GM23338 (cell line): ENCODE results near the gene TMEM37. TPM values are rescaled to one million over a fixed set of nuclear protein-coding genes. Genes with fewer than 3 reads are reported as not detected.

Source experiments
- ATAC-seq: fragments of 200-7000 bp; cut with Tn5 transposase; 3 replicates; pipeline ENCODE4 v1.9.1; 2020
- DNase-seq: peaks from one replicate; pipeline ENCODE4 v3.0.0-alpha.2; 2015; ENCODE audit warnings: low spot score
- H2AFZ ChIP-seq: fragments of 200-600 bp; sonication (generic); 2 replicates; pipeline ENCODE4 v1.8.0; 2016; ENCODE audit warnings: antibody characterized with exemption, mild to moderate bottlenecking, moderate library complexity
- H3F3A ChIP-seq: fragments of 200-600 bp; sonication (generic); replicated peaks from 2 replicates; pipeline ENCODE4 v1.8.0; 2017; ENCODE audit warnings: antibody characterized with exemption, mixed run types, low read depth
- H3K27ac ChIP-seq: fragments of 200-600 bp; sonication (generic); 2 replicates; pipeline ENCODE4 v1.6.1; 2016; ENCODE audit warnings: low read depth
- H3K27me3 ChIP-seq: fragments of 200-600 bp; sonication (generic); 2 replicates; pipeline ENCODE4 v1.8.0; 2016; ENCODE audit warnings: mild to moderate bottlenecking, mixed run types, moderate library complexity; ENCODE audit not compliant: insufficient read depth
- H3K36me3 ChIP-seq: fragments of 200-600 bp; sonication (generic); 2 replicates; pipeline ENCODE4 v1.8.0; 2016; ENCODE audit warnings: mild to moderate bottlenecking; ENCODE audit not compliant: insufficient read depth
- H3K4me1 ChIP-seq: fragments of 200-600 bp; sonication (generic); 2 replicates; pipeline ENCODE4 v1.8.0; 2016; ENCODE audit warnings: mild to moderate bottlenecking, moderate library complexity; ENCODE audit not compliant: insufficient read depth
- H3K4me2 ChIP-seq: fragments of 200-600 bp; sonication (generic); 2 replicates; pipeline ENCODE4 v1.7.1; 2017; ENCODE audit warnings: mixed run types
- H3K4me3 ChIP-seq: fragments of 200-600 bp; sonication (generic); 2 replicates; pipeline ENCODE4 v1.6.1; 2016; ENCODE audit warnings: mixed run types
- H3K79me2 ChIP-seq: fragments of 200-600 bp; sonication (generic); replicated peaks from 2 replicates; pipeline ENCODE4 v1.8.0; 2017; ENCODE audit warnings: mild to moderate bottlenecking; ENCODE audit not compliant: insufficient read depth
- H3K9me2 ChIP-seq: fragments of 200-600 bp; sonication (generic); 2 replicates; pipeline ENCODE4 v1.8.0; 2017; ENCODE audit not compliant: insufficient read depth
- H4K20me1 ChIP-seq: fragments of 200-600 bp; sonication (generic); replicated peaks from 2 replicates; pipeline ENCODE4 v1.8.0; 2017; ENCODE audit warnings: mild to moderate bottlenecking; ENCODE audit not compliant: insufficient read depth
- H3K27ac Mint-ChIP-seq: 2 replicates; pipeline ENCODE4 v1.8.0; 2020; ENCODE audit warnings: inconsistent platforms, mild to moderate bottlenecking, moderate library complexity, mixed read lengths
- H3K27me3 Mint-ChIP-seq: 3 replicates; pipeline ENCODE4 v1.8.0; 2022; ENCODE audit warnings: low read depth, mild to moderate bottlenecking, moderate library complexity, mixed read lengths, inconsistent platforms; ENCODE audit not compliant: insufficient read depth, poor library complexity
- H3K36me3 Mint-ChIP-seq: 3 replicates; pipeline ENCODE4 v1.8.0; 2021; ENCODE audit warnings: low read depth, mild to moderate bottlenecking, inconsistent platforms, moderate library complexity, mixed read lengths
- H3K4me1 Mint-ChIP-seq: 3 replicates; pipeline ENCODE4 v1.8.0; 2020; ENCODE audit warnings: mild to moderate bottlenecking, inconsistent platforms, mixed read lengths
- H3K4me3 Mint-ChIP-seq: 3 replicates; pipeline ENCODE4 v1.8.0; 2021; ENCODE audit warnings: moderate library complexity, mild to moderate bottlenecking, inconsistent platforms, mixed read lengths
- H3K9me3 Mint-ChIP-seq: 3 replicates; pipeline ENCODE4 v1.8.0; 2020; ENCODE audit warnings: moderate library complexity, mild to moderate bottlenecking, inconsistent platforms, mixed read lengths
- CREB1 ChIP-seq: fragments of 250-450 bp; sonication (Bioruptor Pico); IDR thresholded peaks from 2 replicates; pipeline ENCODE4 v1.5.0; 2020; ENCODE audit warnings: low read depth, mild to moderate bottlenecking, moderate library complexity
- JUNB ChIP-seq: IDR thresholded peaks from one replicate; pipeline ENCODE4 v1.6.1; 2016; ENCODE audit warnings: antibody characterized with exemption; ENCODE audit not compliant: unreplicated experiment
- NANOG ChIP-seq: IDR thresholded peaks from 2 replicates; pipeline ENCODE4 v1.6.1; 2016; ENCODE audit warnings: antibody characterized with exemption, borderline replicate concordance
- POLR2AphosphoS5 ChIP-seq: IDR thresholded peaks from 2 replicates; pipeline ENCODE4 v1.6.1; 2016; ENCODE audit warnings: antibody characterized with exemption, low read depth
- STAT1 ChIP-seq: IDR thresholded peaks from one replicate; pipeline ENCODE4 v1.6.1; 2016; ENCODE audit warnings: antibody characterized with exemption; ENCODE audit not compliant: unreplicated experiment
- ZNF462 ChIP-seq: fragments of 250-450 bp; sonication (Bioruptor Pico); IDR thresholded peaks from 2 replicates; pipeline ENCODE4 v1.5.0; 2020; ENCODE audit warnings: mild to moderate bottlenecking, moderate library complexity
- polyA plus RNA-seq: library from polyadenylated mRNA; unstranded; fragments of >200 nt; fragmentation: Nextera tagmentation; extraction: Ambion mirVana; gene quantifications from 2 replicates; pipeline ENCODE4 v1.2.1, GENCODE V29; 2016
- total RNA-seq: library from RNA; depleted of rRNA; stranded (reverse); fragments of >200 nt; shearing (Covaris generic); gene quantifications from 2 replicates; pipeline ENCODE4 v1.2.3, GENCODE V29; 2014

The TMEM37 gene
- total and polyA plus RNA-seq, 2 experiments from 2014 or later, result 8.6 to 8.8 TPM

GRCh38 chr2:119484834-119485233 lies 53.2 kb downstream of the TMEM37 start:
- H3K27ac Mint-ChIP-seq, result no peak overlapping the region

More at GRCh38 chr2:119484834-119485233, 53.2 kb downstream of the TMEM37 start:
- Histone ChIP-seq H3K4me3 (no peak overlapping the region), H3K36me3 (no peaks in the 10 kb centered on the region), H3F3A (no peaks in the 10 kb centered on the region), H4K20me1 (no peaks in the 10 kb centered on the region), H3K27me3 (no peaks in the 10 kb centered on the region), H3K4me2 (no peak overlapping the region), H3K9me2 (no peaks in the 10 kb centered on the region), H2AFZ (no peak overlapping the region), H3K79me2 (no peaks in the 10 kb centered on the region), H3K4me1 (no peaks in the 10 kb centered on the region), H3K27ac (no peak overlapping the region)
- ATAC-seq (no peak), DNase-seq (no peak)
- H3K9me3 Mint-ChIP-seq, result no peaks in the 10 kb centered on the region
- TF ChIP-seq POLR2AphosphoS5, result no peak
- no peak for TF ChIP-seq STAT1
- TF ChIP-seq CREB1 (CRISPR knock-in tag), result no peak
- no peak for TF ChIP-seq JUNB
- TF ChIP-seq NANOG, result no peak
- no peak for TF ChIP-seq ZNF462 (CRISPR knock-in tag)
- H3K36me3 Mint-ChIP-seq, result no peaks in the 10 kb centered on the region
- no peak overlapping the region for H3K4me3 Mint-ChIP-seq
- peaks cover 19% of the 10 kb centered on the region for H3K4me1 Mint-ChIP-seq
- H3K27me3 Mint-ChIP-seq, result peaks cover 11% of the 10 kb centered on the region
